ENCODE measurements around the gene RWDD2A.
A peak's percentile ranks its signal among the peaks of the same experiment; 100 is the strongest.

The RWDD2A gene

DNA sequence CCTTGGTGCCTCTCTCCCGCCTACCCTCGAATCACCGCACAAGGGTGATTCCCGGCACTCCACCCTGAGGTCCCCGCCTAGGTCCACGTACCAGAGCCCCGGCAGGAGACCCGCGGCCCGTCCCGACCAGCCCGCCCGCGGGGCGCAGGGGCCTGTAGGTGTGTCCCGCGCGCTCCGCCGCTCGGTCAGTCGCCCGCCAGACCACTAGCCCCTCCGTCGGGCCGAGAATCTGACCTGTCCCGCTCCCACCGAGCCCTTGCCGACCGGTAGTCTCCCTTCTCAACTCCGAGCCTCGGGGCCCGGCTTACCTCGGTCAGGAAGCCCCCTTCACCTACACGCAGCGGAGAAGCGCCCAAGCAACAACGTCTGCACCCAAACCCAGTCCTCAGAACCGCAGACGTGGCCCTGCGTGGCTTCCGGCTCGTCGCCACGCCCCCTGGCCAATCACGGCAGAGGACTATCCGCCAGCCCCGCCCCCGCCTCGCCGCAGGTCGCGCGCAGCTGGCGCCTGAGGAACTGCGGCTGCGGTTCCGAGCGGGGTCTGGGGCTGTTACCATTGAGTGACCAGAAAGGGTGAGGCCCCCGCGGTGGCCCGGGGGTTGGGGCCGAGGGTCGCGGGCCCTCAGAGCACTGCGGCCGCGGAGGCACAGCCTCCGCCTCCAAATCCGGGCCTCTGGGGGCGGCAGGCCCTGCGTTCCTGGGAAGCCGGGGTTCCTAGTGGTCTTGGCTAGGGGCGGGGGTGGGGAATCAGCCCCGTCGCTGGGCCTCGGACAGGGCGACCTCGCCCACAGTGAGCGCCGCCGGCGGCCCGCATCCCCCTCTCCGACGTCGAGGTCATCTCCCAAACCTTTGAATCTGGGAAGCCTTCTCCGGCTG is at the start of gene RWDD2A, which contains the start of gene PGM3:
RWDD2A (plus strand) TSS at position 487 of the 876 bp plus-strand sequence. CDS start 1,095 bp downstream, outside the sequence.
PGM3 (minus strand) TSS at position 395 of the 876 bp plus-strand sequence. CDS start 2,253 bp downstream, outside the sequence.
- H3K4me1 ChIP-seq (ENCODE audit: control insufficient read depth in 1 of 2, insufficient read depth in 2 of 2, low read length in 2 of 2): peaks cover 19 to 20% of the 10 kb centered on the region in 2 donors
- peaks cover 9 to 12% of the 10 kb centered on the region in 2 donors for H3K36me3 ChIP-seq (ENCODE audit: control insufficient read depth in 1 of 2, insufficient read depth in 2 of 2, low read length in 2 of 2)
- H3K27ac ChIP-seq (ENCODE audit: low read depth, low read length): peak within 1 kb of the TSS; percentile 61
- H3K9ac ChIP-seq (ENCODE audit: low read depth in 1 of 2, low read length in 2 of 2): peak within 1 kb of the TSS; percentile 86 to 93
- no peaks in the 10 kb centered on the region for H3K27me3 ChIP-seq (ENCODE audit: control insufficient read depth in 1 of 2, insufficient read depth in 2 of 2, low read length in 2 of 2)
- H3K9me3 ChIP-seq (ENCODE audit: control insufficient read depth in 1 of 2, low read length in 2 of 2): no peaks in the 10 kb centered on the region
- H3K4me3 ChIP-seq (ENCODE audit: low read depth in 1 of 2, low read length in 2 of 2): peak within 1 kb of the TSS; percentile 91 to 95

GRCh38 chr6:83151114-83151513 is 42.0 kb upstream of the RWDD2A start:
- H3K9ac ChIP-seq (ENCODE audit: low read depth in 1 of 2, low read length in 2 of 2): no peak overlapping the region
- no peak overlapping the region for H3K4me3 ChIP-seq (ENCODE audit: low read depth in 1 of 2, low read length in 2 of 2)
- no peaks in the 10 kb centered on the region for H3K27me3 ChIP-seq (ENCODE audit: control insufficient read depth in 1 of 2, insufficient read depth in 2 of 2, low read length in 2 of 2)
- H3K36me3 ChIP-seq (ENCODE audit: control insufficient read depth in 1 of 2, insufficient read depth in 2 of 2, low read length in 2 of 2): peaks cover 16 to 52% of the 10 kb centered on the region in 2 donors
- no peaks in the 10 kb centered on the region for H3K4me1 ChIP-seq (ENCODE audit: control insufficient read depth in 1 of 2, insufficient read depth in 2 of 2, low read length in 2 of 2)
- H3K9me3 ChIP-seq (ENCODE audit: control insufficient read depth in 1 of 2, low read length in 2 of 2): no peaks in the 10 kb centered on the region
- H3K27ac ChIP-seq (ENCODE audit: low read depth, low read length): no peak overlapping the region

- Histone ChIP-seq H3K4me1 (ENCODE audit: control insufficient read depth in 1 of 2, insufficient read depth in 2 of 2, low read length in 2 of 2) (no peaks in the 10 kb centered on the region), H3K27ac (ENCODE audit: low read depth, low read length) (no peak overlapping the region), H3K4me3 (ENCODE audit: low read depth in 1 of 2, low read length in 2 of 2) (no peak overlapping the region), H3K9ac (ENCODE audit: low read depth in 1 of 2, low read length in 2 of 2) (no peak overlapping the region), H3K36me3 (ENCODE audit: control insufficient read depth in 1 of 2, insufficient read depth in 2 of 2, low read length in 2 of 2) (peaks cover 16 to 61% of the 10 kb centered on the region in 2 donors), H3K27me3 (ENCODE audit: control insufficient read depth in 1 of 2, insufficient read depth in 2 of 2, low read length in 2 of 2) (no peaks in the 10 kb centered on the region), H3K9me3 (ENCODE audit: control insufficient read depth in 1 of 2, low read length in 2 of 2) (no peaks in the 10 kb centered on the region)
These were observed 40.2 kb upstream of the RWDD2A start for GRCh38 chr6:83152913-83153312.

DNA sequence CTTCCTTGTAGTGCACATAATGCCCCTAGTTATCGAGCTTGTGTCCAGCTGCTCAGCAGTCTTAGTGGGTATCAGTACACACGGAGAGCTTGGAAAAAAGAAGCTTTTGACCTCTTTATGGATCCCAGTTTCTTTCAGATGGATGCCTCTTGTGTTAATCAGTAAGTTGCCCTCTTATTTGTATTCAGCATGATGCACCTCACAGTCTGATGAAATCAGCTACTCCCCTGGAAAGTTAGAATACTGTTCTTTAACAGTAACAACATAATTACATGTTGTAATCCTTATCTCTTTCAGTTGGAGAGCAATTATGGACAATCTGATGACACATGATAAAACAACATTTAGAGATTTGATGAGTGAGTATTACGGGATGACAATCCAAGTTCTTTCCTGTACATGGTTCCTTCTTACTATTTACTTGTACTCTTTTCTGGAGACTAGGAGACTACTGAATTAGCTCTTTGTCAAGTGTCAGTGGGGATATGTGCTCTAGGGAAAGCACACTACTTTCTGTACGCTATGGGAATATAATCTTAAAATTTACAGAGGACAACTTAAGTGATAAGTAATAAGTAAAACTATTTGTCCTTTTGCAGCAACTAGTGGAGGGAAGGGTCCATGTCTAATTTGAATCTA is 39.2 kb upstream of the RWDD2A start:
- peaks cover 18 to 57% of the 10 kb centered on the region in 2 donors for H3K36me3 ChIP-seq (ENCODE audit: control insufficient read depth in 1 of 2, insufficient read depth in 2 of 2, low read length in 2 of 2)
- no peaks in the 10 kb centered on the region for H3K9me3 ChIP-seq (ENCODE audit: control insufficient read depth in 1 of 2, low read length in 2 of 2)
- H3K4me1 ChIP-seq (ENCODE audit: control insufficient read depth in 1 of 2, insufficient read depth in 2 of 2, low read length in 2 of 2): no peaks in the 10 kb centered on the region
- no peak overlapping the region for H3K4me3 ChIP-seq (ENCODE audit: low read depth in 1 of 2, low read length in 2 of 2)
- H3K9ac ChIP-seq (ENCODE audit: low read depth in 1 of 2, low read length in 2 of 2): no peak overlapping the region
- H3K27me3 ChIP-seq (ENCODE audit: control insufficient read depth in 1 of 2, insufficient read depth in 2 of 2, low read length in 2 of 2): no peaks in the 10 kb centered on the region
- no peak overlapping the region for H3K27ac ChIP-seq (ENCODE audit: low read depth, low read length)

GRCh38 chr6:83155794-83156193 is 37.4 kb upstream of the RWDD2A start:
- Histone ChIP-seq H3K27ac (ENCODE audit: low read depth, low read length) (no peak overlapping the region), H3K9ac (ENCODE audit: low read depth in 1 of 2, low read length in 2 of 2) (no peak overlapping the region), H3K9me3 (ENCODE audit: control insufficient read depth in 1 of 2, low read length in 2 of 2) (no peaks in the 10 kb centered on the region), H3K4me1 (ENCODE audit: control insufficient read depth in 1 of 2, insufficient read depth in 2 of 2, low read length in 2 of 2) (no peaks in the 10 kb centered on the region), H3K27me3 (ENCODE audit: control insufficient read depth in 1 of 2, insufficient read depth in 2 of 2, low read length in 2 of 2) (no peaks in the 10 kb centered on the region), H3K4me3 (ENCODE audit: low read depth in 1 of 2, low read length in 2 of 2) (no peak overlapping the region), H3K36me3 (ENCODE audit: control insufficient read depth in 1 of 2, insufficient read depth in 2 of 2, low read length in 2 of 2) (peaks cover 23 to 62% of the 10 kb centered on the region in 2 donors)

DNA sequence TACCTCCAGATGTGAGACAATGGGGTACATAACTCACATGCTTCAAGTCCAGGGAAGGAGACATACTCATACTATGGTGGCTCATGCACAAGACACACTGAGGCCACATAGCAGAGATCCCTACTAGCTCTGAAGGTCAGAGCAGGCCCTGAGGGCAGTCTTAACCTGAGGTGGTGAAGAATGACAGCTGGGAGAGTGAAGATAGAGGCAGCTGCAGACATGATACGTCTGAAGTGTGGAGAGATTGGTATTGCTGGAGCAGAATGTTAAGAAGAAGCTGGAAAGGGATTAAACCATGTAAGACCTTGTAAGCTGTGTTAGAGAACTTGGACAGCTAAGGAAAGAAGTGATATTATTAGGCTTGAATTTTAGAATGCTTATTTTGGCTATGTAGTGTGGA is 33.0 kb upstream of the RWDD2A start:
- Histone ChIP-seq H3K9ac (ENCODE audit: low read depth in 1 of 2, low read length in 2 of 2) (no peak overlapping the region), H3K36me3 (ENCODE audit: control insufficient read depth in 1 of 2, insufficient read depth in 2 of 2, low read length in 2 of 2) (peaks cover 7 to 52% of the 10 kb centered on the region in 2 donors), H3K27me3 (ENCODE audit: control insufficient read depth in 1 of 2, insufficient read depth in 2 of 2, low read length in 2 of 2) (no peaks in the 10 kb centered on the region), H3K9me3 (ENCODE audit: control insufficient read depth in 1 of 2, low read length in 2 of 2) (no peaks in the 10 kb centered on the region), H3K4me3 (ENCODE audit: low read depth in 1 of 2, low read length in 2 of 2) (no peak overlapping the region), H3K27ac (ENCODE audit: low read depth, low read length) (no peak overlapping the region), H3K4me1 (ENCODE audit: control insufficient read depth in 1 of 2, insufficient read depth in 2 of 2, low read length in 2 of 2) (no peaks in the 10 kb centered on the region)

GRCh38 chr6:83167726-83168278 is 25.4 kb upstream of the RWDD2A start:
- H3K36me3 ChIP-seq (ENCODE audit: control insufficient read depth in 1 of 2, insufficient read depth in 2 of 2, low read length in 2 of 2): peaks cover 37 to 82% of the 10 kb centered on the region in 2 donors

GRCh38 chr6:83168556-83168955 is 24.6 kb upstream of the RWDD2A start:
- Histone ChIP-seq H3K9ac (ENCODE audit: low read depth in 1 of 2, low read length in 2 of 2) (no peak overlapping the region), H3K27ac (ENCODE audit: low read depth, low read length) (no peak overlapping the region), H3K4me3 (ENCODE audit: low read depth in 1 of 2, low read length in 2 of 2) (no peak overlapping the region), H3K27me3 (ENCODE audit: control insufficient read depth in 1 of 2, insufficient read depth in 2 of 2, low read length in 2 of 2) (no peaks in the 10 kb centered on the region), H3K4me1 (ENCODE audit: control insufficient read depth in 1 of 2, insufficient read depth in 2 of 2, low read length in 2 of 2) (no peaks in the 10 kb centered on the region), H3K36me3 (ENCODE audit: control insufficient read depth in 1 of 2, insufficient read depth in 2 of 2, low read length in 2 of 2) (peaks cover 37 to 88% of the 10 kb centered on the region in 2 donors), H3K9me3 (ENCODE audit: control insufficient read depth in 1 of 2, low read length in 2 of 2) (no peaks in the 10 kb centered on the region)

More at GRCh38 chr6:83167726-83168278, 25.4 kb upstream of the RWDD2A start:
- Histone ChIP-seq H3K4me1 (ENCODE audit: control insufficient read depth in 1 of 2, insufficient read depth in 2 of 2, low read length in 2 of 2) (no peaks in the 10 kb centered on the region), H3K9ac (ENCODE audit: low read depth in 1 of 2, low read length in 2 of 2) (no peak overlapping the region), H3K9me3 (ENCODE audit: control insufficient read depth in 1 of 2, low read length in 2 of 2) (no peaks in the 10 kb centered on the region), H3K27me3 (ENCODE audit: control insufficient read depth in 1 of 2, insufficient read depth in 2 of 2, low read length in 2 of 2) (no peaks in the 10 kb centered on the region), H3K4me3 (ENCODE audit: low read depth in 1 of 2, low read length in 2 of 2) (no peak overlapping the region), H3K27ac (ENCODE audit: low read depth, low read length) (no peak overlapping the region)

DNA sequence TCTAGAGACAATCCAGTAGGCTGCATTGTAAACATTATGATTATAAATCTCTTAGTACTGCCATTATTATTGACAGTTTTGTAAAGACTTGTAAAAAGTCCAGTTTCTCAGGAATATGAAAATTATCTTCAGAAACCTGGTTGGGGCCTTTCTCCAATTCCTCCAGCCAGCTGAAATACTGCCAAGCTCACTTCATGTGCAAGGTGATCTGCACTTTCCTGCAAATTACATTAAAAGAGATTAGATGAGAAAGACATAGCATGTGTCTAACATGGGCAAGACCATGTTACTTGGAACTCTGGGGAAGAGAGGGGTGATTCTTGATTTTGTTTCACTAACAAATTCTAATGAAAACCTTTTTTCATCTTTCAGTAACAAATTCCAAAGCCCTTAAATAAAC is 24.1 kb upstream of the RWDD2A start:
- no peaks in the 10 kb centered on the region for H3K27me3 ChIP-seq (ENCODE audit: control insufficient read depth in 1 of 2, insufficient read depth in 2 of 2, low read length in 2 of 2)
- no peak overlapping the region for H3K4me3 ChIP-seq (ENCODE audit: low read depth in 1 of 2, low read length in 2 of 2)
- H3K9me3 ChIP-seq (ENCODE audit: control insufficient read depth in 1 of 2, low read length in 2 of 2): no peaks in the 10 kb centered on the region
- no peak overlapping the region for H3K27ac ChIP-seq (ENCODE audit: low read depth, low read length)
- H3K9ac ChIP-seq (ENCODE audit: low read depth in 1 of 2, low read length in 2 of 2): no peak overlapping the region
- no peaks in the 10 kb centered on the region for H3K4me1 ChIP-seq (ENCODE audit: control insufficient read depth in 1 of 2, insufficient read depth in 2 of 2, low read length in 2 of 2)
- peaks cover 38 to 90% of the 10 kb centered on the region in 2 donors for H3K36me3 ChIP-seq (ENCODE audit: control insufficient read depth in 1 of 2, insufficient read depth in 2 of 2, low read length in 2 of 2)

- Histone ChIP-seq H3K4me1 (ENCODE audit: control insufficient read depth in 1 of 2, insufficient read depth in 2 of 2, low read length in 2 of 2) (no peaks in the 10 kb centered on the region), H3K36me3 (ENCODE audit: control insufficient read depth in 1 of 2, insufficient read depth in 2 of 2, low read length in 2 of 2) (peaks cover 40 to 90% of the 10 kb centered on the region in 2 donors), H3K27me3 (ENCODE audit: control insufficient read depth in 1 of 2, insufficient read depth in 2 of 2, low read length in 2 of 2) (no peaks in the 10 kb centered on the region), H3K9me3 (ENCODE audit: control insufficient read depth in 1 of 2, low read length in 2 of 2) (no peaks in the 10 kb centered on the region), H3K9ac (ENCODE audit: low read depth in 1 of 2, low read length in 2 of 2) (no peak overlapping the region), H3K27ac (ENCODE audit: low read depth, low read length) (no peak overlapping the region), H3K4me3 (ENCODE audit: low read depth in 1 of 2, low read length in 2 of 2) (no peak overlapping the region)
These were observed 23.6 kb upstream of the RWDD2A start for GRCh38 chr6:83169511-83169910.
